OCI-LY1 (cell line): Measurements from ENCODE around the gene ZMPSTE24.

Experiments
- H2AFZ ChIP-seq: fragments of 200-600 bp; sonication (generic), shearing (Covaris generic); 2 replicates; pipeline ENCODE4 v1.6.0; 2014; ENCODE audit warnings: antibody characterized with exemption, mild to moderate bottlenecking, low read length
- H3F3A ChIP-seq: fragments of 200-600 bp; sonication (generic), shearing (Covaris generic); 2 replicates; pipeline ENCODE4 v1.6.0; 2014; ENCODE audit warnings: mild to moderate bottlenecking, antibody characterized with exemption, low read length, moderate library complexity; ENCODE audit not compliant: insufficient read depth
- H3K27ac ChIP-seq: fragments of 200-600 bp; sonication (generic); 2 replicates; pipeline ENCODE4 v1.5.1; 2014; ENCODE audit warnings: low read length, mixed run types, mild to moderate bottlenecking, low read depth; ENCODE audit not compliant: poor library complexity, severe bottlenecking
- H3K27me3 ChIP-seq: fragments of 200-600 bp; sonication (generic); 2 replicates; pipeline ENCODE4 v1.6.0; 2014; ENCODE audit warnings: antibody characterized with exemption, mild to moderate bottlenecking, low read length, moderate library complexity; ENCODE audit not compliant: insufficient read depth
- H3K36me3 ChIP-seq: fragments of 200-600 bp; sonication (generic); 2 replicates; pipeline ENCODE4 v1.6.1; 2014; ENCODE audit warnings: mild to moderate bottlenecking, antibody characterized with exemption, low read length, moderate library complexity, mixed read lengths; ENCODE audit not compliant: insufficient read depth
- H3K4me1 ChIP-seq: fragments of 200-600 bp; sonication (generic); 2 replicates; pipeline ENCODE4 v1.5.1; 2014; ENCODE audit warnings: mild to moderate bottlenecking, low read length, moderate library complexity; ENCODE audit not compliant: insufficient read depth, severe bottlenecking
- H3K4me2 ChIP-seq: fragments of 200-600 bp; sonication (generic), shearing (Covaris generic); 2 replicates; pipeline ENCODE4 v1.6.1; 2014; ENCODE audit warnings: low read length
- H3K4me3 ChIP-seq: fragments of 200-600 bp; sonication (generic); 2 replicates; pipeline ENCODE4 v1.5.1; 2014; ENCODE audit warnings: low read length, low read depth, mild to moderate bottlenecking, mixed read lengths; ENCODE audit not compliant: poor library complexity, severe bottlenecking
- H3K79me2 ChIP-seq: fragments of 200-600 bp; shearing (Covaris generic); 2 replicates; pipeline ENCODE4 v1.6.1; 2016; ENCODE audit warnings: mixed run types, low read length, mixed read lengths; ENCODE audit not compliant: insufficient read depth
- H3K9ac ChIP-seq: fragments of 200-600 bp; sonication (generic), shearing (Covaris generic); 2 replicates; pipeline ENCODE4 v1.6.1; 2014; ENCODE audit warnings: mild to moderate bottlenecking, low read length, mixed read lengths
- H3K9me2 ChIP-seq: fragments of 200-600 bp; sonication (generic), shearing (Covaris generic); 2 replicates; pipeline ENCODE4 v1.6.1; 2014; ENCODE audit warnings: low read depth, mild to moderate bottlenecking, low read length, mixed read lengths
- H3K9me3 ChIP-seq: fragments of 200-600 bp; shearing (Covaris generic); 2 replicates; pipeline ENCODE4 v1.6.1; 2014; ENCODE audit warnings: low read length, mixed read lengths
- H4K20me1 ChIP-seq: fragments of 200-600 bp; sonication (generic), shearing (Covaris generic); 2 replicates; pipeline ENCODE4 v1.6.0; 2016; ENCODE audit warnings: mild to moderate bottlenecking, low read length; ENCODE audit not compliant: insufficient read depth
- CTCF ChIP-seq: fragments of 200-600 bp; sonication (generic), shearing (Covaris generic); IDR thresholded peaks from 2 replicates; pipeline ENCODE4 v1.5.1; 2017; ENCODE audit warnings: mild to moderate bottlenecking, antibody characterized with exemption, low read length, moderate library complexity, mixed read lengths
- EZH2 ChIP-seq: fragments of 200-600 bp; sonication (generic), shearing (Covaris generic); IDR thresholded peaks from 2 replicates; pipeline ENCODE4 v1.8.0; 2017; ENCODE audit warnings: borderline replicate concordance, mixed run types, mild to moderate bottlenecking, antibody characterized with exemption, low read length, moderate library complexity, mixed read lengths

ZMPSTE24 gene

GRCh38 chr1:40266786-40267535 is 8.9 kb downstream of the ZMPSTE24 start:
- Histone ChIP-seq H3K4me2 (no peak overlapping the region), H3K27ac (no peak overlapping the region), H3K9me3 (no peaks in the 10 kb centered on the region), H3K4me3 (no peak overlapping the region), H3K36me3 (peaks cover 88% of the 10 kb centered on the region), H3K9me2 (no peaks in the 10 kb centered on the region), H3K4me1 (no peaks in the 10 kb centered on the region), H2AFZ (no peak overlapping the region), H4K20me1 (no peaks in the 10 kb centered on the region), H3F3A (no peaks in the 10 kb centered on the region), H3K9ac (no peak overlapping the region), H3K27me3 (no peaks in the 10 kb centered on the region), H3K79me2 (no peaks in the 10 kb centered on the region)
- TF ChIP-seq EZH2, result no peak

GRCh38 chr1:40267767-40268187 is 9.7 kb downstream of the ZMPSTE24 start:
- Histone ChIP-seq H3K36me3 (peaks cover 90% of the 10 kb centered on the region), H3K4me3 (no peak overlapping the region), H4K20me1 (no peaks in the 10 kb centered on the region), H3K27me3 (no peaks in the 10 kb centered on the region), H3K9ac (no peak overlapping the region), H3K79me2 (no peaks in the 10 kb centered on the region), H3K4me2 (no peak overlapping the region), H3K9me3 (no peaks in the 10 kb centered on the region), H3F3A (no peaks in the 10 kb centered on the region), H2AFZ (no peak overlapping the region), H3K4me1 (no peaks in the 10 kb centered on the region), H3K27ac (no peak overlapping the region), H3K9me2 (no peaks in the 10 kb centered on the region)
- TF ChIP-seq CTCF, result no peak
- TF ChIP-seq EZH2, result no peak

- no peaks in the 10 kb centered on the region for H3K9me2 ChIP-seq
- H3K9ac ChIP-seq, result no peak overlapping the region
- no peaks in the 10 kb centered on the region for H3K4me1 ChIP-seq
- no peak for TF ChIP-seq CTCF
- TF ChIP-seq EZH2, result no peak
- no peaks in the 10 kb centered on the region for H3K9me3 ChIP-seq
- H3K27ac ChIP-seq, result no peak overlapping the region
- H3K4me2 ChIP-seq, result no peak overlapping the region
- no peaks in the 10 kb centered on the region for H4K20me1 ChIP-seq
- H2AFZ ChIP-seq, result no peak overlapping the region
- H3F3A ChIP-seq, result no peaks in the 10 kb centered on the region
- no peak overlapping the region for H3K4me3 ChIP-seq
- no peaks in the 10 kb centered on the region for H3K27me3 ChIP-seq
- H3K79me2 ChIP-seq, result no peaks in the 10 kb centered on the region
- H3K36me3 ChIP-seq, result peaks cover 89% of the 10 kb centered on the region
Observed at GRCh38 chr1:40268211-40268610, 10.2 kb downstream of the ZMPSTE24 start.
